LoVo (cell line): ENCODE results near the gene ODAD3.
"Not testable (repeated sequence)": the region's sequence is repeated elsewhere in the genome, so short reads cannot be mapped to it uniquely, and the experiment has no call there.

Source experiments
- DNase-seq: peaks from one replicate; pipeline ENCODE4 v3.0.0-alpha.2; 2016; ENCODE audit warnings: low spot score

Gene ODAD3

GRCh38 chr19:11460207-11460606, 25.3 kb upstream of the ODAD3 start:
- no peak for DNase-seq

- DNase-seq: not testable (repeated sequence)
Measured at GRCh38 chr19:11458912-11459311, 24.0 kb upstream of the ODAD3 start.

- no peak for DNase-seq
Measured at GRCh38 chr19:11458236-11458900, 23.4 kb upstream of the ODAD3 start.

DNA sequence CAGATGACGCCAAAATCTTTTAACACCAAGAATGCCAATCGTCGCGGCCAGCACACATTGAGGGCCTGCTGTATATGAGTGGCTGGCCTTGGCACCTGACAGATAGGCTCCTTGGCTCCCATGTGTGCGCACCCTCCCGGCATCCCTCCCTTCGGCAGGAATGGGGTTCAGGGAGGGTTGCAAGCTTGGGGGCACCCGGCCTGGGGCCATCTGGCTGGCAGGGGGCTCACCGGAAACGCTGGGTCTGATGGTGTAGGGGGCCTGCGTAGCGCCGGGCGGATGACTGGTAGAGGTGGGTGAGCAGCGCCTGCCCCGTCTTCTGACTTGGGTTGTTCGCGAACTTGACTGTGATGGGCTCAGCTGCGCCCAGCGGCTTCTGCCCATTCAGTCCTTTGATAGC, 22.9 kb upstream of the ODAD3 start:
- DNase-seq: no peak

DNA sequence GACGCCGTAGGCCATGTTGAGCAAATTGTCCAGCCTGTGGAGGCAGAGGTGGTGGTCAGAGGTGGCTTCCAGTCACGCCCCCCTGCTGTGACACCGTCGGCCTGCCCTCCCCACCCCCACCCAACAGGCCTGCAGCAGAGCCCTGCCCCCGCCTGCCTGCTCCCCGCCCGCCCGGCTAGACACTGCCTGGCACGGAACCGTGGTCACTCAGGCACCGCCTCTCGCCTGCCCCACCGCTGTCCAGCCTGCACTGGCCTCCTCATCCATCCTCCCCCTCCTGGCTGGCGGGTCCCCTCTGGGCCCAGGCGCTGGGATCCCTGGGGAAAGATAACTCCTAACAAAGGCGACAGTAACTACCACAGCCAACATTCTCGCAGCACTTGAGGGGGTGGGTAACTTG, 22.2 kb upstream of the ODAD3 start:
- DNase-seq: no peak

DNA sequence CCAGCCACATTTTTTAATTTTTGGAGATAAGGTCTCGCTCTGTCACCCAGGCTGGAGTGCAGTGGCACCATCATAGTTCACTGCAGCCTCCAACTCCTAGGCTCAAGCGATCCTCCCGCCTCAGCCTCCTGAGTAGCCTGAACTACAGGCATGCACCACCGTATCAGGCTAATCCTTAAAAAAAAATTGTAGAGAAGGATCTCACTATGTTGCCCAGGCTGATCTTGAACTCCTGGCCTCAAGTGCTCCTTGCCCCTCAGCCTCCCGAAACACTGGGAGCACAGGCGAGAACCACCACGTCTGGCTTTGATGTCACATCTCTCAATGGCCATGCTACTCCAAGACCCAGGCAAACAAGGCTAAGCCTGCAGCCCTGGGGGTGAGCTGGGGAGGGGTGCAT, 21.7 kb upstream of the ODAD3 start:
- no peak for DNase-seq

DNA sequence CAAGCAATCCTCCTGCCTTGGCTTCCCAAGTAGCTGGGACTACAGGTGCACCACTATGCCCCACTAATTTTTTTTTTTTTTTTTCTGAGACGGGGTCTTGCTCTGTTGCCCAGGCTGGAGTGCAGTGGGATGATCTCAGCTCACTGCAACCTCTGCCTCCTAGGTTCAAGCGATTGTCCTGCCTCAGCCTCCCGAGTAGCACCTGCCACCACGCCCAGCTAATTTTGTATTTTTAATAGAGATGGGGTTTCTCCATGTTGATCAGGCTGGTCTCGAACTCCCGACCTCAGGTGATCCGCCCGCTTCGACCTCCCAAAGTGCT, 20.3 kb upstream of the ODAD3 start:
- DNase-seq: not testable (repeated sequence)

- no peak for DNase-seq
Measured at GRCh38 chr19:11453468-11454341, 18.8 kb upstream of the ODAD3 start.

DNA sequence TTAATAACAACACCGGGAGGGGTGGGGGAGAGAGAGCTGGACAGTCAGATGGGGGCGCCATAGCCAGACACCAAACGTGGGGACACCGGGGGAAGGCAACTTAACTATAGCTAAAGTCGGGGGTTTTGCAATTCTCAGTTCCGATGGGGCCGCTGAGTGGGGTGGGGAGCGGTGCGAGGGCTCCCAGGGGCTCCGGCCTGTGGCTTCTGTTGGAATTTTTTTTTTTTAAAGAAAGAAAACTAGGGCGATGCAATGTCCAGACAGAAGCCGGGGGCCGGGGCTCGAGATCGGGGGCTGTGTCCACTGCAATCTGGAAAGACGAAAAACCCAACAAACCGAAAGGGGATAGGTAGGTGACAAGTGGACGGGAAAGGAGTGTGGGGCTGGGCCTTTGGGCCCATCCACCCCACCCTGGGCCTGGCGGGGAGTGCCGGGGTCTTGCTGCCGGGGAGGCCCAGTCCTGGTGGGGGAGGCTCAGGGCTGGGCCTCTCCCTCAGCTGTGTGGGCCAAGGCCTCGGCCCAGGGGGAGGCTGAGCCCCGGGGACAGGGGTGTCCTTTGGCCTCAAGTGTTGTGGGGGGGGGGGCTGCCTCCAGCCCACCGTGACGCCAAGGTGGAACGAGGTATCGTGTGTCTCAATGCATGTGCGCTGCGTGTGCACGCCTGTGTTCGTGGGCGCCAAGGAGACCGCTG, 17.8 kb upstream of the ODAD3 start:
- DNase-seq: no peak

GRCh38 chr19:11451871-11452619, 17.1 kb upstream of the ODAD3 start:
- no peak for DNase-seq

DNA sequence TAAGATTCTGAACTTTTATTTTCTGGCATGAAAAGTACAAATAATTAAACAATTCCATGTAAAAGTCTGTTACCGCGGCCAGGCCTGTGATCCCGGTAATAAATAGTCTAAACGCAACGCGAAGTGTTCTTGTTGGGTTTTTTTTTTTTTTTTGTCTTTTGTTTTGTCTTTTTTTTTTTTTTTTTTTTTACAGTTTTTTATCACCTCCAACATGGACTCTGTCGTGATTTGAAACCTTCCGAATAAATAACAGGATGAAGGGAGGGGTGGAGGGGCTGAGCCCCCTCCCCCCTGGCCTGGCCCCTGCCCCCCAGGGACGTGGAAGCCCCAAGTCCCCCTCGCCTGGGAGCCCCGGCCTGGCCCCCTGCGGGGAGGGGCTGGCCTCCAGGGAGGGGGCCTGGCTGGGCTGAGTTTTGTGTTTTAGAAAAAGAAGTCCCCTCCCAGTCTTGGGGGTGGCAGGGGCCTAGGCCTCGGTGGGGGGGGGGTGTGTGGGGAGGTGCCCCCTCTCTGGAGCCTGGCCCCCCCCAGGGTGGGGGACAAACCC, 16.5 kb upstream of the ODAD3 start:
- DNase-seq: no peak

DNA sequence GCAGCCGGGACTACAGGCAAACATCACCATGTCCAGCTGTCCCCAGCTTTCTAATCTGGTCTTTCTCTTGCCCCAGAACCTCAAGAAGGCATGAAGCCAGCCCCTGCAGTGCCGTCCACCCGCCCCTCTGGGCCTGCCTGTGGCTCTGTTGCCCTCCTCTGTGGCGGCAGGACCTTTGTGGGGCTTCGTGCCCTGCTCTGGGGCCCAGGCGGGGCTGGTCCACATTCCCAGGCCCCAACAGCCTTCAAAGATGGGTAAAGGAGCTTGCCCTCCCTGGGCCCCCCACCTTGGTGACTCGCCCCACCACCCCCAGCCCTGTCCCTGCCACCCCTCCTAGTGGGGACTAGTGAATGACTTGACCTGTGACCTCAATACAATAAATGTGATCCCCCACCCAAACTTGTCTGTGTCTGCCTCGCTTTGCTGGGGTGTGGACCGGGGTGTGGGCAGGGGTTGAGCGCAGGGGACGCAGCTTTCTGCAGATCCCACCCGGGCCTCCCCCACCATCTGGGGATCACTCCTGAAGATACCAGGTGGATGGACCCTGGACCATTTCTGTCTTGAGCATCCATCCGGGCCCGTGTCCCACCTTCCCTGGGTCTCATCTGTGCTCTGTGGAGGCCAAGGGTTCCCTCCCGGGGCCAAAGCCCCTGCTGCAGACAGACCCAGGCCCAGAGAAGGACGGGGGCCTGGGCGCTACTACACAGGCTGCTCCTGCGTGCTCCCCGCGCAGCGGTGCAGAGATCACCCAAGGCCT, 15.8 kb upstream of the ODAD3 start:
- no peak for DNase-seq

DNA sequence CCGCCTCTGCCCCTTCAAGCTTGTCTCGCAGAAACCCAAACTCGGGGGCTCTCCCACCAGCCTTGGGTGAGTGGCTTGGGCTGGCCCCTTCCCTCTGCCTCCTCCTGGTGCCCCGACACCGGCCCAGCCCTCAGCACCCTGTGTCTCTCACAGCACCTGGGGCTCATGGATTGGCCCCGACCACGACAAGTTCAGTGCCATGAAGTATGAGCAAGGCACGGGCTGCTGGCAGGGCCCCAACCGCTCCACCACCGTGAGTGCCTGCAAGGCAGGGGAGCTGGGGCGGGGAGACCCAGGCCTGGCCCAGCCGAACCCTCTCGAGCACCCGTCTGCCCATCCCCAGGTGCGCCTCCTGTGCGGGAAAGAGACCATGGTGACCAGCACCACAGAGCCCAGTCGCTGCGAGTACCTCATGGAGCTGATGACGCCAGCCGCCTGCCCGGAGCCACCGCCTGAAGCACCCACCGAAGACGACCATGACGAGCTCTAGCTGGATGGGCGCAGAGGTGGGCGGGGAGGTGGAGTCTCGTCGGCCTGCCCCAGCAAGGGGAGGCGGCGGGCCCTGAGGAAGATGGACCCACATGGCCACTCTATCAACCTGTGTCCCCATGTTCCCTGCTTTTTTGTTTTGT, 14.1 kb upstream of the ODAD3 start:
- no peak for DNase-seq

GRCh38 chr19:11448410-11448809, 13.5 kb upstream of the ODAD3 start:
- DNase-seq: no peak

DNA sequence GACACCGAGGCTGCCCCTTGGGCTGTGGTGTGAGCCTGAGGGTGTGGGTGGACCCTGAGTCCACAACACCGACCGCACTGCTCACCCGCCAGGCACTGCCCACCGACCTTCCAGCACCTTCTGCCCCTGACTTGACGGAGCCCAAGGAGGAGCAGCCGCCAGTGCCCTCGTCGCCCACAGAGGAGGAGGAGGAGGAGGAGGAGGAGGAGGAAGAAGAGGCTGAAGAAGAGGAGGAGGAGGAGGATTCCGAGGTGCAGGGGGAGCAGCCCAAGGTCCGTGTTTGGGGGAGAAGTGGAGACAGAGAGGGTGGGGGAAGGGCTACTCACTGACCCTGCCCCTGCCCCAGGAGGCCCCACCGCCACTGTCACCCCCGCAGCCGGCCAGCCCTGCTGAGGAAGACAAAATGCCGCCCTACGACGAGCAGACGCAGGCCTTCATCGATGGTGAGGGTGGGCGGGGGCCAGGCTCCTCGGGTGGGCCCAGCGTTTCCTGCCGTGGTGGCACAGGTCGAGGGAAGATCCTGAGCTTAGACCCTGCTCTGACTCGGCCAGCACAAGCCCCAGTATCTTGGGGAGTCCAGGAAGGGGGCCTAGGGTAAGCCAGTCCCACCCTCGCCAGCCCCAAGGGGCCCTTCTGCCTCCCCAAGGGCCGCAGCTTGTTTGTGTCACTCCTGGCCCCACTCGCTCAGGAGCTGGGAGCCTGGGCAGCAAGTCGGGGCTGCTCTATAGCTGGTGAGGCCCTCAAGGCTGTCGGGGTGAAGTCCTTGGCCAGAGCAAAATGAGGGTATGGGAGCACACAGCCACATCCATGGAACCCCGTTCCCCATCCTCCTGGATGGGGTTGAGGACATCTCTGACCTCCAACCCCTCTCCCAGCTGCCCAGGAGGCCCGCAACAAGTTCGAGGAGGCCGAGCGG, 12.7 kb upstream of the ODAD3 start:
- DNase-seq: no peak

GRCh38 chr19:11446652-11447301, 11.9 kb upstream of the ODAD3 start:
- DNase-seq: no peak

DNA sequence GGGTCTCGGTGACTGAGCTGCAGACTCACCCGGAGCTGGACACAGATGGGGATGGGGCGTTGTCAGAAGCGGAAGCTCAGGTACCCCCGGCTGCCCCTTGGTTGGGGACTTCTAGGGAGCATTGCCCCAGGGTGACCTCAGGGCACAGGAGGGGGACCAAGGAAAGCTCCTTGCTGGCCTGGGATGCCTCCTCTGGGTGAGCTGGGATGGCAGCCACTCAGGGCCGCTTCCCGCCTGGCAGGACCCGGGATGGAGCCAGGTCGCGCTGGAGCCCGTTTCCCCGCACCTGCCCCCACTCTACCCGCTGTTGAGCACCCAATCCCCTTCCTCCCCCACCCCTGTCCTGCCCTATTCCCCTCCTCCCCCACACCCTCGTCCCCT, 11.3 kb upstream of the ODAD3 start:
- no peak for DNase-seq

- DNase-seq: no peak
Measured at GRCh38 chr19:11445141-11445540, 10.2 kb upstream of the ODAD3 start.

DNA sequence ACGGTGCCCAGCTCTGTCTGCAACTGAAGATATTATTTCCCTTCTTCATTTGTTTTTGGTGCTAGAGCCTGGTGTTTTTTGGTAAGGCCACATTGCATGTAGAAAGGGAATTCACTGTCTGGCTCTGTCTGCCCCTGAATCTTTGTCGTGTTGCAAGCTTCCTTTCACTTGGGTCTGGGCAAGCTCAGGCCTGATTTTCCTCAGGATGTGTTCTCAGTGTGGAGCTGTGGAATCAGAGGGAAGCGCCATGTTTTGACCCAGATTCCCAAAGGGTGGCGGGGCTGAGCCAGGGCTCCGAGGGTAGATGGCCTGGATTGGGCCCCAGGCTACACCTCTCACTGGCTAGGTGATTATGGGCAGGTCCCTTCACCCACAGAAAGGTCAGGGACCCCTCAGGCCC, 9.1 kb upstream of the ODAD3 start:
- DNase-seq: no peak
